Adipocyte (in vitro differentiated cells): Measurements from ENCODE around the gene METTL25.

ENCODE experiments used
- DNase-seq: peaks from one replicate; pipeline ENCODE4 v3.0.0-alpha.2; 2015; ENCODE audit warnings: low read depth
- H3K27me3 ChIP-seq: replicated peaks from 2 replicates; pipeline ENCODE4 v1.7.0; 2013; ENCODE audit warnings: mild to moderate bottlenecking, low read length, moderate library complexity; ENCODE audit not compliant: control insufficient read depth, insufficient read depth
- H3K36me3 ChIP-seq: 2 replicates; pipeline ENCODE4 v1.7.0; 2013; ENCODE audit warnings: low read length, mild to moderate bottlenecking, moderate library complexity; ENCODE audit not compliant: control insufficient read depth, insufficient read depth, severe bottlenecking
- H3K4me1 ChIP-seq: 2 replicates; pipeline ENCODE4 v1.7.0; 2013; ENCODE audit warnings: mild to moderate bottlenecking, low read length, moderate library complexity; ENCODE audit not compliant: control insufficient read depth, insufficient read depth
- H3K4me3 ChIP-seq: 2 replicates; pipeline ENCODE4 v1.7.0; 2013; ENCODE audit warnings: mild to moderate bottlenecking, low read length, moderate library complexity
- H3K9ac ChIP-seq: 2 replicates; pipeline ENCODE4 v1.7.0; 2013; ENCODE audit warnings: mild to moderate bottlenecking, low read length, moderate library complexity
- H3K9me3 ChIP-seq: 2 replicates; pipeline ENCODE4 v1.7.0; 2013; ENCODE audit warnings: mild to moderate bottlenecking, low read length, moderate library complexity; ENCODE audit not compliant: control insufficient read depth

The METTL25 gene

DNA sequence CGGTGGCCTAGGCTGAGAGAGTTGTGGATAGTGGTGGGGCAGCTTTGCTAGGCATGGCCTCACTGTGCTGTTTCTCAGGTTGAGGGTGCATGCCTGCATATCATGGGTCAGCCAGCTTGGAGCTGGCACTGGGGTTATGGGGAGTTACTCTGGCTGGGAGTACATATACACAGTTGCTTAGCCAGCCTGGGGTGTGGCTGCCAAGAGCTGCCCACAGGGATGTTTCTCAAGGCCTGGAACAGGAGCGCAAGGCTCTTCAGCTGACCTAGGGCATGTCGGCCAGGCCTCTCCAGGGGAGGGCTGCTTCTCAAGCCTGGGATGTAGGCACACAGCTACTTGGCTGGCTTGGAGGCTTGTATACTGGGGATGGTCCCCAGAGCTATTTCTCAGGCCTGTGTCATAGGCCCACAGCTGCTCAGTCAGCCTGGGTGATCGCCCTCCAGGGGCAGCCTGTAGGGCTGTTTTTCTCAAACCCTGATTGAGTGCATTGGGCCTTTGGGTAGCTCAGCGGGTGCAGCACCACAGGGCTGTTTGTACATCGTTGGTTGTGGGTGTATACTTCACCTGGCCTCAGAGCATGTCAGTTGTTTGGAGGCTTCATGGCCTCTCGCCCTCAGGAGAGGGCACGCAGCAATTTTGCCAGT lies 114.9 kb downstream of the METTL25 start:
- H3K27me3 ChIP-seq = no peaks in the 10 kb centered on the region
- DNase-seq = no peak
- peaks cover 18% of the 10 kb centered on the region for H3K4me1 ChIP-seq
- no peak overlapping the region for H3K9ac ChIP-seq
- no peaks in the 10 kb centered on the region for H3K9me3 ChIP-seq
- no peak overlapping the region for H3K4me3 ChIP-seq
- H3K36me3 ChIP-seq = peaks cover 4% of the 10 kb centered on the region

- H3K4me1 ChIP-seq = peaks cover 21% of the 10 kb centered on the region
- H3K9ac ChIP-seq = no peak overlapping the region
- H3K4me3 ChIP-seq = no peak overlapping the region
- no peaks in the 10 kb centered on the region for H3K9me3 ChIP-seq
- no peaks in the 10 kb centered on the region for H3K27me3 ChIP-seq
- no peak for DNase-seq
- peaks cover 4% of the 10 kb centered on the region for H3K36me3 ChIP-seq
Observed at GRCh38 chr12:82474181-82474797, 116.0 kb downstream of the METTL25 start.

- no peaks in the 10 kb centered on the region for H3K9me3 ChIP-seq
- no peak overlapping the region for H3K9ac ChIP-seq
- no peak overlapping the region for H3K4me3 ChIP-seq
- peaks cover 26% of the 10 kb centered on the region for H3K4me1 ChIP-seq
- no peaks in the 10 kb centered on the region for H3K27me3 ChIP-seq
- H3K36me3 ChIP-seq = peaks cover 4% of the 10 kb centered on the region
- peak; percentile 36 for DNase-seq
Observed at GRCh38 chr12:82474798-82475184, 116.5 kb downstream of the METTL25 start.

GRCh38 chr12:82475211-82475610 lies 116.9 kb downstream of the METTL25 start:
- Histone ChIP-seq H3K9ac (no peak overlapping the region), H3K4me1 (peaks cover 30% of the 10 kb centered on the region), H3K27me3 (no peaks in the 10 kb centered on the region), H3K36me3 (peaks cover 4% of the 10 kb centered on the region), H3K9me3 (no peaks in the 10 kb centered on the region), H3K4me3 (no peak overlapping the region)
- DNase-seq = peak; percentile 14

GRCh38 chr12:82476511-82476910 lies 118.2 kb downstream of the METTL25 start:
- H3K9me3 ChIP-seq = no peaks in the 10 kb centered on the region
- peaks cover 4% of the 10 kb centered on the region for H3K36me3 ChIP-seq
- H3K4me3 ChIP-seq = no peak overlapping the region
- no peak for DNase-seq
- H3K9ac ChIP-seq = no peak overlapping the region
- H3K4me1 ChIP-seq = peaks cover 28% of the 10 kb centered on the region
- H3K27me3 ChIP-seq = no peaks in the 10 kb centered on the region

- no peak overlapping the region for H3K4me3 ChIP-seq
- DNase-seq = peak; percentile 67
Observed at GRCh38 chr12:82479511-82479910, 121.2 kb downstream of the METTL25 start.

DNA sequence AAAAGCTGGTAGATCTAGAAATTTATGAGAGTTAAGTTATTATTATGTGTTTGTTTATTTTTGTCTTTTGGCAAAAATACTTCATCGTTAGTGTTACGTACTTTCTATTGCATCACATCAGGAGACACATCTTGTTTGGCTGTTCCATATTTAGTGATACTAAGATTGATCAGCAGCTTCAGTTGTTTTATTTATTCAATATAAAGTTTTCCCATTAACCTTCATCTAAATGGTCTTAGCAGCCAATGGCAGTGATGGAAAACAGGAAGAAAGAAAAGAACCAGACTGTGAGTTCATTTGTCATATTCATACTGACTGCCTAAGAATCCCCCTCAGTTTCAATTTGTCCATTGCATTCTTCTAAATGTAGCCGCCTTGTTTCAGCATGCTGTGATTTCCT lies 122.3 kb downstream of the METTL25 start:
- H3K9ac ChIP-seq = no peak overlapping the region
- H3K27me3 ChIP-seq = no peaks in the 10 kb centered on the region
- H3K9me3 ChIP-seq = no peaks in the 10 kb centered on the region
- no peaks in the 10 kb centered on the region for H3K36me3 ChIP-seq
- DNase-seq = no peak
- peaks cover 24% of the 10 kb centered on the region for H3K4me1 ChIP-seq
- no peak overlapping the region for H3K4me3 ChIP-seq

More at GRCh38 chr12:82479511-82479910, 121.2 kb downstream of the METTL25 start:
- Histone ChIP-seq H3K4me1 (peaks cover 19% of the 10 kb centered on the region), H3K9me3 (no peaks in the 10 kb centered on the region), H3K36me3 (peaks cover 4% of the 10 kb centered on the region), H3K9ac (peak overlapping the region; percentile 34), H3K27me3 (no peaks in the 10 kb centered on the region)

- H3K36me3 ChIP-seq = no peaks in the 10 kb centered on the region
- DNase-seq = no peak
- H3K4me3 ChIP-seq = no peak overlapping the region
Observed at GRCh38 chr12:82481954-82482353, 123.6 kb downstream of the METTL25 start.

DNA sequence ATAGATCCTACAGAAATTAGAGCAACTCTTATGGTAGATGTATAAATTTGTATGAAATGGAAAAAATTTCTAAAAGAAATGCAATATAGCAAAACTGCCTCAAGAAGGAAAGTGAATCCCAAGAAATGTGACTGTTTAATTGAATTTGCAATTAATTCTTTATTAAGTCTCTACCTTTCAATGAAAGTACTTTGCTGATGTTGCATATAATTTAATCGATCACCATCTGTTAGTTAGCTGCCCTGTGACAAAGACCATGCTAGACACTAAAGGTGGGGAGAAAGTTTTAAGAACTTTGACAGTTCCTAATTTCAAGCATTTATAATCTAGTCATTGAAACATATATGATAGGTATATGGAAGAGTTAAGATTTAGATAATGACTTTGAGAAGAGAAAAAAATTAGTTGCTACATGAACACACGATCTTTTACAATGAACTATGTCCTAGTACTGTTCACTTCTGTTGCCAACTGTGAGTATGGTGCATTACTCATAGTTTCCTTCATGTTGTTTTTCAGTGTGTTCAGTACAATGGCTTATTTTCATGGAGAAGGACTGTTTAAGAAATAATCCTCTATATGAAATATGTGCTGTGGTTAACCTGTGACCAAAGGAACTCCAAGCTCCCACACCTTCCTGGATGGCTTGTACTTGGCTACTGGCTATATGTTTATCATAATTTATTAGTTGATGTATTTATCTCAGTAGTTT lies 128.4 kb downstream of the METTL25 start:
- Histone ChIP-seq H3K27me3 (no peaks in the 10 kb centered on the region), H3K4me3 (no peak overlapping the region)
- DNase-seq = no peak

More at GRCh38 chr12:82481954-82482353, 123.6 kb downstream of the METTL25 start:
- Histone ChIP-seq H3K9me3 (no peaks in the 10 kb centered on the region), H3K27me3 (no peaks in the 10 kb centered on the region), H3K4me1 (peaks cover 35% of the 10 kb centered on the region), H3K9ac (no peak overlapping the region)

GRCh38 chr12:82504409-82504808 lies 146.1 kb downstream of the METTL25 start:
- no peaks in the 10 kb centered on the region for H3K27me3 ChIP-seq
- DNase-seq = no peak
- H3K9ac ChIP-seq = no peak overlapping the region
- no peaks in the 10 kb centered on the region for H3K9me3 ChIP-seq
- no peak overlapping the region for H3K4me3 ChIP-seq
- H3K4me1 ChIP-seq = no peaks in the 10 kb centered on the region
- H3K36me3 ChIP-seq = no peaks in the 10 kb centered on the region

More for the DNA sequence above, 128.4 kb downstream of the METTL25 start:
- Histone ChIP-seq H3K4me1 (peaks cover 22% of the 10 kb centered on the region), H3K9ac (peak overlapping the region; percentile 35), H3K9me3 (no peaks in the 10 kb centered on the region), H3K36me3 (no peaks in the 10 kb centered on the region)

DNA sequence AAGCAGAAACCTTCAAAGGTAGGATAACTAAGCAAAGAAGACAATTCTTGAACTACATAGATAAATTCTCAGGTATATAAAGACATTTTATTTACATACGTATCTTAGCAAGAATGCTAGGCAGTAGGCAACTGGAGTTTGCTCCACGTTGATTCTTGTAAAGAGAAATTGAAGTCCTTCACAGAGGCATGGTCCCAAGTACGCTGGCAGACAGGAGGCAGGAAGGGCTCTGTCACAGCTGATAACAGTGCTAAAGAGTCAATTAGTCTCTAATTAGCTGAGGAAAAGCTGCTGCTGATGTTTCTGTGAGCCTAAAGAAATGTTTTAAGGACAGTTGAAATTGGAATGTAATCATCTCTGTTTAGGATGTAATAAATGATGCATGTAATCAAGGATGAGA lies 146.8 kb downstream of the METTL25 start:
- no peak overlapping the region for H3K4me3 ChIP-seq
- no peak for DNase-seq

More for the DNA sequence above, 146.8 kb downstream of the METTL25 start:
- H3K4me1 ChIP-seq = no peaks in the 10 kb centered on the region
- no peak overlapping the region for H3K9ac ChIP-seq
- no peaks in the 10 kb centered on the region for H3K27me3 ChIP-seq
- no peaks in the 10 kb centered on the region for H3K36me3 ChIP-seq
- H3K9me3 ChIP-seq = no peaks in the 10 kb centered on the region
